ACHN (cell line): ENCODE data around the gene SYNJ1.
A peak's percentile ranks its signal among the peaks of the same experiment; 100 is the strongest.
"Not testable (repeated sequence)": the region's sequence is repeated elsewhere in the genome, so short reads cannot be mapped to it uniquely, and the experiment has no call there.

ENCODE experiments used
- DNase-seq: peaks from one replicate; pipeline ENCODE4 v3.0.0-alpha.2; 2015
- in situ Hi-C: cut with HindIII; loops from 2 replicates; pipeline ENCODE4 v1.10.0; 2017; ENCODE audit warnings: low sequenced_read_pairs, low pct_ligation_motif_present, low pct_unique_long_range_greater_than_20kb

Gene SYNJ1

GRCh38 chr21:32742396-32742795 is 14.6 kb upstream of the SYNJ1 start:
- DNase-seq, result no peak
- in situ Hi-C loops, result no loop called here

DNA sequence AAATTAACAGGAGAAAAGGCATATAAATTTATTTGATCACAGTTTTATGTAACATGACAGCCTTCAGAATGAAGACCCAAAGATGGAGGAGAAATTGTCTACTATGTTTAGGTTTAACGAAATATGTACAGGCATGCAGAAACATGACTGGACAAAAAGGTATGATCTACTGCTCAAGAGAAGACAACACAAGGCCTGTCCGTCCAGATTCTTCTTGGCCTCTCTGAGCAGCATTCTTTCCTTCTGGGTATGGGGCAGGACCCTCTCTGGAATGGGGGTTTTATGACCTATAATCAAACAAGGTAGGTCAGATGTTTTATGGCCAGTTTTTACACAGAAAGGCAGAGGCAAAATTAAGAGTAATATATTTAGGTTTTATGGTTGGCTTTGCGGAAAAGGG is 13.5 kb upstream of the SYNJ1 start:
- no peak for DNase-seq
- in situ Hi-C loops, result no loop called here

DNA sequence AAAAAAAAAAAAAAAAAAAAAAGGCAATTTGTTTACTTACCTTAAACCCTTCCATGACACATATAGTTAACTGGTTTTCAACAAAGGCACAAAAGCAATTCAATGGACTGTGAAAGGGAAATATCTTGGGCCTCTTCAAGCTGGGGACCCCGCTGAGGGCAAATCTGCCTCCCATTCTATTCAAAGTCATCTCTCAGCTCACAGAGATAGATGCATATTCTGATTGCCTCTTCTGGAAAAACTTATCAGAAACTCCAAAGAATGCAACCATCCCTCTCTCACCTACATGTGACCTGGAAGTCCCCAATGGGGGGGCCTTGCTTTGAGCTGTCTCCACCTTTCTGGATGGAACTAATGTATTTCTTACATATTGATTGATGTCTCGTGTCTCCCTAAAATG is 12.1 kb upstream of the SYNJ1 start:
- in situ Hi-C loops, result no loop called here
- no peak for DNase-seq

- DNase-seq, in situ Hi-C loops: not testable (repeated sequence)
These were observed 8.3 kb upstream of the SYNJ1 start for GRCh38 chr21:32736083-32736482.

- no peak for DNase-seq
- in situ Hi-C loops, result no loop called here
These were observed 7.7 kb upstream of the SYNJ1 start for GRCh38 chr21:32735524-32735923.

GRCh38 chr21:32733990-32734613 is 6.3 kb upstream of the SYNJ1 start:
- DNase-seq, result no peak
- in situ Hi-C loops, result no loop called here

DNA sequence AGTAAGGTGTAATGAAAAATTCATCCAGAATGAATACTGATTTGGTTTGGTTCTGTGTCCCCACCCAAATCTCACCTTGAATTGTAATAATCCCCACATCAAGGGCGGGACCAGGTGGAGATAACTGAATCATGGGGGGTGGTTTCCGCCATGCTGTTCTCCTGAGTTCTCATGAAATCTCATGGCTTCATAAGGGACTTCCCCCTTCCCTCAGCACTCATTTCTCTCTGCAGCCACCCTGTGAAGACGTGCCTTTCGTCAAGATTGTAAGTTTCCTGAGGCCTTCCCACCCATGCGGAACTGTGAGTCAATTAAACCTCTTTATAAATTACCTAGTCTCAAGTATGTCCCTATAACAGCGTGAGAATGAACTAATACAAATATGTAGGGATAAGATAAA is 5.5 kb upstream of the SYNJ1 start:
- in situ Hi-C loops, result no loop called here
- DNase-seq, result no peak

DNA sequence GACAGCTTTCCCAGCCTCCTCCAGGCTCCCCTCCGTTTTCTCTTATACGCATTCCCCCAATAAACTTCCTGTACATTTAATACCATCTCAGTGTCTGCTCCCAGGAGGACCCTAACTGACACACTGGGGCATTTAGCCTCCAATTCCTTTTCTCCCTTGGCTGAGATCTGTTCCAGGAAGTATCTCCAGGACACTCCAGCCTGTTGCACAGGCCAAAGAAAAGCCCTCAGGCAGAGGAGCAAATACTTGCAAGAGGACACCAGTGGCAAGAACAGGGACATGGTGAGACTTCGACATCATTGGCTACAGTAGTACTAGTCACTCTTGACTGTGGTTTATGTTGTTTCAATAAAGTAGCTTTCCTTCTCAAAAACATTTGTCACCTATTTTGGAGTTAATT is 4.7 kb upstream of the SYNJ1 start:
- DNase-seq, result no peak
- in situ Hi-C loops, result no loop called here

DNA sequence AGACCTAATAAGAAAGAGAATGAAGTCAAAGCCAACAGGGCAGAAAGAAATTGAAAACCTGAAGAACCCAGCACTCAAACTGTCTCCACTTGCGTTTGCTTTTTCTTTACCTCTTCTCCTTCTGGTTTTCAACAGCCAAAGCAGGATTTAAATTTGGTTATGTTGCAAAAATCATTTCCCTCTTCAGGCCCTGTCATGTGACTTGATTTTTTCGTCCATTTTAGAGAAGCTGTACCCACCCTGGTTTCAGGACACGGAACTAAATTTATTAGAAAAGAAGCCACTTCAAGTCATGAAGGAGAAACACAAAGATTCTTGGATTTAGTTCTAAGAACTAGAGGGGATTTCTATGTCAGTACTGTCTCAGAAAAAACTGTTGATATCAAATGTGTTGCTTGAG is 1.0 kb upstream of the SYNJ1 start:
- in situ Hi-C loops, result no loop called here
- no peak for DNase-seq

DNA sequence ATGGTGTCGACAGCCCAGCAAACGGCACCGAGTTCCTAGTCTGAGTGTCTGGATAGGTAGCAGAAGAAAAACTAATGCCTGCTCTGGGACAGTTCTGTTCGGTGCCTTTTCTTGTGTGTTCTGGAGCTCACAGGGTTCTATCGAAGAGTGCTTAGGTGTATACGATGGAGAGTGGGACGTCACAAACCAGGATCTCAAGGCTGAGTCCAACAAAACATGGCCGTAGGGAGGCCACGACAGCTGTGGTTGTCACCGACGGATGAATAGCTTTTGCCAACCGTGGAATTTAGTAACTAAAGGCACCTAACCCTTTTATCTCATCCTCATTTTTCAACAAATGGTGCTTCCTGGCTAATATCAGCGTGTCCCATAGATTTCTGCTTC is 635 bp upstream of the SYNJ1 start:
- DNase-seq, result no peak

DNA sequence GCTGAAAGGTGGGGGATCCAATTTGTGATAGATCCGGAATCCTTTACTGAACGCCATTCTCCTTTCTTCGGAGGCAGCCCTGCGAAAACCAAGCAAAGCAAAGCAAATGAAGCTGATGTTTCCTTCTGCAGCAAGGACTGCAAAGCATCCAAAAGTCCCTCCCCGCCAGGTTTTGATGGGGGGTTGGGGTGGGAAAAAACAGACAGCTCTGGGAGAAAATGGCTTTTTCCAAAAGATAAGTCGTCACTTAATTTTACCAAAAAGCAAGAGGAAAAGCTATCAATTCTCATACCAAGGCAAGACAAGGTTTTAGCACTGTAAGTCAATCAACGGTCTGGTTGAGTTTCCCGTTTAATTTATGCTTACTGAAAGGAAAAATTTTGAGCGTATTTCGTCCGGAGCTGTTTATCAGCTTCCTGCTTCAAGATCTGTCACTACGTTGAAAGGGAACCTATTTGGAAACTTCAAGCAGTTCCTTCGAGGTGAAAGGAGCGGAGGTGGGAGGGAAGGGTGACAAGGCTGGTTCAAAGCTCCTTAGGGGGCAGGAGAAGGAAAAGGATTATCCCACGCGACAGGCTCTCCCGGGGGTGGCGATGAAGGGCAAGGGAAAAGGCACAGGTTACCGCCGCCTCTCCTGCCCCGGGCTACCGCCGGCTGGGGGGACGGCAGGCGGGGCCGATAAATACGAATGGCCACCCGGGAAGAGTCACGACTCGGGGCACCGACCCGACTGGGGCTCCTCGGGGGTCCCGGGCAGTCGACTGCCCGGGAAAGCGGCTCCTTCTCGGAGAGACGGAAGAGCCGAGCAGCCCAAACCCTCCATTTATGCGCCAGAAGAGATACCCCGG is 750 bp downstream of the SYNJ1 start:
- peak; percentile 23 for DNase-seq
- in situ Hi-C loops, result no loop called here

More for the DNA sequence above, 635 bp upstream of the SYNJ1 start:
- in situ Hi-C loops, result no loop called here

- in situ Hi-C loops, result no loop called here
- no peak for DNase-seq
These were observed 8.7 kb downstream of the SYNJ1 start for GRCh38 chr21:32719085-32719484.

DNA sequence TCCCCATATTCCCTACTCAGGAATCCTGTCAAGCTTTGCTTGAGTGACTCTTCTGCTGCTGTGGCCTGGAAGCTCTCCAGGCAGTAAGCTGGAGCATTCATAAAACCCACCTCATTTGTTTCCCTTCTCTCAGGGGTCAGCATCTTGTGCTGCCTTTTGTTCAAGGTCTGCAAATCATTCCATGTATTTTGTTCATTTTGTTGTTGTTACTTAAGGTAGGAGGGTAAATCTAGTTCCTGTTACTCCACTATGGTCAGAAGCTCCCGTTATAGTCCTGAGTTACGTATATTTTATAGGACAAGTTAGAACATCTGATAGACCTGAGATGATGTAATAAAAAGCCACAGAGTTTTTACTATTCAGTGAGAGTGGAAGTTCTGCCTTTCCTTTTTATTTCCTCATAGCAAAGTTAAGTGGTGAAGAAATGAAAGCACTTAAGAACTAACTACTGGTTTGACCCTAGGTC is 9.9 kb downstream of the SYNJ1 start:
- in situ Hi-C loops, result no loop called here
- peak; percentile 66 for DNase-seq

DNA sequence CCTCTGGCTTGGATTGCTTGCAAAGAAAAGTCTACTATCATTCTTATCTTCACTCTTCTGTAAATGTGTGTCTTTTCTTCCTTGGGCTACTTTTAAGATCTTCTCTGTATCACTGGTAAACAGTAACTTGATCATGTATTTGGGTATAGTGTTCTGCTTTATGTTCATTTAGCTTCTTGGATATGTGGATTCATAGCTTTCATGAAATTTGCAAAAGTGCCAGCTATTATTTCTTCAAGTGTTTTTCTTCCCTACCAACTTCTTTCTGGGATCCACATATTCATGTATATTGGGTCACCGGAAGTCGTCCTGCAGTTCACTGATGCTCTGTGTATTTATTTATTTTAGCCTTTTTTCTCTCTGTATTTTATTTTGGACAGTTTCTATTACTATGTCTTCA is 11.3 kb downstream of the SYNJ1 start:
- in situ Hi-C loops, result no loop called here

GRCh38 chr21:32713726-32714125 is 14.1 kb downstream of the SYNJ1 start:
- in situ Hi-C loops, result no loop called here
- DNase-seq, result no peak

More for the DNA sequence above, 11.3 kb downstream of the SYNJ1 start:
- no peak for DNase-seq

DNA sequence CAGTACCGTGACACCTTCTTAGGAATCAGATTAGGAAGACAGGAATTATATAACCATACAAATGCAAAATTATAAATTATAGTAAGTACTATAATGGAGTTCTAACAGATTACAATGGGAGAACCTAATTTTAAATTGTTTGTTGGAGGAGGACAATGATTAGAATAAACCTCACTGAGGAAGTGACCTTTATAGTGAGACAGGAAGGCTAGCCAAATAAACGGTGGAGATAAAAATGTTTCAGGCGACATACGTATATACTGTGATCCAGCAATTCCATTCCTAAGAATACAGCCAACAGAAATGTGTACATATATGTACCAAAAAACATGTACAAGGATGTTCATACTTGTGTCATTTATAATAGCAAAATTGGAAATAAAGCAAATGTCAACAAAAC is 15.2 kb downstream of the SYNJ1 start:
- in situ Hi-C loops, result no loop called here

GRCh38 chr21:32712043-32712442 is 15.8 kb downstream of the SYNJ1 start:
- DNase-seq, result no peak

More for the DNA sequence above, 15.2 kb downstream of the SYNJ1 start:
- no peak for DNase-seq

DNA sequence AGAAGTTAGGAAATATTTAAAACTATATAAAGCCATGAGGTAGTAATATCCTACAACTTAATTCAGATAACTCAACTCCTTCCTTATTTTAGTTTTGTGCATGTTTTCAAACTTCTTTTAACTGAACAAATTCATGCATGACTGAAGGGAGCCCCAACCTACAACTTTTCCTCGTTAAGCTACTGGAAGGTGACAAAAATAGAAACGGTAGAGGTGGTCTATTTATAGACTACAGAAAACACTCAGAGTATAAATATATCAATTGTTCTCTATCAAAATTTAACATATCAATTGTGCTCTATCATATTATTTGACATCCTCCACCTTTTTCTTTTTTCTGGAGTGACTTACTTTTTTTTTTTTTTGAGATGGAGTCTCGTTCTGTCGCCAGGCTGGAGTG is 16.8 kb downstream of the SYNJ1 start:
- in situ Hi-C loops, result no loop called here
- no peak for DNase-seq

More at GRCh38 chr21:32712043-32712442, 15.8 kb downstream of the SYNJ1 start:
- in situ Hi-C loops, result no loop called here

DNA sequence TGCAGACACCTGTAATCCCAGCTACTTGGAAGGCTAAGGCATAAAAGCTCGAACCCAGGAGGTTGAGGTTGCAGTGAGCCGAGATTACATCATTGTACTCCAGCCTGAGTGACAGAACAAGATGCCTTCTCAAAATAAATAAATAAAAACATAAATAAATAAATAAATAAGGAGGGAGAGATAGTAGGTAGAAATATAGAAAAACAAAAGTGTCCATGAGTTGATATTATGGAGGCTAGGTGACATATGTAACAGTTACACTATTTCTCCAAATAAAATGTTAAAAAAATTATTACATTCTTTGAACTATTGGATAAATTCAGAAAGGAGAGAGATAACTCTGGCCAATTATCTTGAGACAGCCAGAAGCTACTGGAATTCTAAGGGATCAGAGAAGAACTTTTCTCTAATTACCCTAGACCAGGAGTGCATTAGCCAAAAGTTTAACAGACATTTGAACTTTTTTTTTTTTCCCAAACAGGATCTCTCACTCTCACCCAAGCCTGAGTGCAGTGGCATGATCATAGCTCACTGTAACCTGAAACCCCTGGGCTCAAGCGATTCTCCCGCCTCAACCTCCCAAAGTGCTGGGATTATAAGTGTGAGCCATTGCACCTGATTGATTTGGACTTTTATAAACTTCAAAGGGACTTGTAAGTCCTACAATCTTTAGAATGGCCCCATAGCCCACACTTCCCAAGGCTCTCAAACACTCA is 17.6 kb downstream of the SYNJ1 start:
- in situ Hi-C loops, result no loop called here
- DNase-seq, result no peak
